ENCODE measurements around the gene CPNE5. TPM values are rescaled to one million over a fixed set of nuclear protein-coding genes. Genes with fewer than 3 reads are reported as not detected.

The CPNE5 gene
- polyA plus RNA-seq, 1 donor (not counting 4 experiments of a cell fraction or from before 2014, with no cell fraction given): 0.05 TPM

GRCh38 chr6:36758516-36759147 lies 80.6 kb downstream of the CPNE5 start:
- H3K9ac ChIP-seq (ENCODE audit: control insufficient read depth, extremely low read depth, insufficient read depth, low read length): no peak overlapping the region
- H3K9me1 ChIP-seq (ENCODE audit: control insufficient read depth, extremely low read depth, insufficient read depth, low read length): no peaks in the 10 kb centered on the region
- H3K27me3 ChIP-seq (ENCODE audit: control insufficient read depth, extremely low read depth, insufficient read depth, low read length): peaks cover 6% of the 10 kb centered on the region
- no peaks in the 10 kb centered on the region for H3K9me3 ChIP-seq (ENCODE audit: control insufficient read depth, low read depth, low read length)
- FAIRE-seq: no peak
- H2AFZ ChIP-seq (ENCODE audit: control insufficient read depth, low read length): no peak overlapping the region
- TF ChIP-seq CTCF (optimal IDR thresholded peaks at IDR 0.05 in 1 of 3, IDR thresholded peaks at IDR 0.05 in 1 of 3, conservative IDR thresholded peaks at IDR 0.05 in 1 of 3; ENCODE audit: extremely low read depth in 1 of 3, insufficient read depth in 2 of 3, low read length in 3 of 3) (no peak), EZH2 (IDR thresholded peaks at IDR 0.05; ENCODE audit: low read length) (no peak)
- peaks cover 31% of the 10 kb centered on the region for H3K4me1 ChIP-seq (ENCODE audit: control insufficient read depth, extremely low read depth, insufficient read depth, low read length)
- H3K27ac ChIP-seq (ENCODE audit: control insufficient read depth, insufficient read depth, low read length): no peak overlapping the region
- no peaks in the 10 kb centered on the region for H3K79me2 ChIP-seq (ENCODE audit: control insufficient read depth, insufficient read depth, low read length)
- H3K4me2 ChIP-seq (ENCODE audit: control insufficient read depth, extremely low read depth, insufficient read depth, low read depth, low read length): no peak overlapping the region
- H4K20me1 ChIP-seq (ENCODE audit: control insufficient read depth, extremely low read depth, insufficient read depth, low read length): no peaks in the 10 kb centered on the region
- no peak overlapping the region for H3K4me3 ChIP-seq (ENCODE audit: control insufficient read depth in 2 of 3, extremely low read depth in 1 of 3, insufficient read depth in 2 of 3, low read depth in 1 of 3, low read length in 3 of 3)
- H3K36me3 ChIP-seq (ENCODE audit: control insufficient read depth in 2 of 2, extremely low read depth in 1 of 2, insufficient read depth in 2 of 2, low read length in 2 of 2): no peaks in the 10 kb centered on the region
- no peak for DNase-seq (ENCODE audit: low read depth, low spot score)
- dilution Hi-C loops (cut with MboI; ENCODE audit: extremely low pct_ligation_motif_present, low sequenced_read_pairs): loop anchor here (10.0 kb wide), 1 partner anchor 144 kb away; no protein-coding TSS in a partner anchor

- no peak overlapping the region for H3K4me3 ChIP-seq (ENCODE audit: control insufficient read depth in 2 of 3, extremely low read depth in 1 of 3, insufficient read depth in 2 of 3, low read depth in 1 of 3, low read length in 3 of 3)
- no peaks in the 10 kb centered on the region for H4K20me1 ChIP-seq (ENCODE audit: control insufficient read depth, extremely low read depth, insufficient read depth, low read length)
- FAIRE-seq (no peak), DNase-seq (ENCODE audit: low read depth, low spot score) (no peak)
- H3K36me3 ChIP-seq (ENCODE audit: control insufficient read depth in 2 of 2, extremely low read depth in 1 of 2, insufficient read depth in 2 of 2, low read length in 2 of 2): no peaks in the 10 kb centered on the region
- H3K9me3 ChIP-seq (ENCODE audit: control insufficient read depth, low read depth, low read length): no peaks in the 10 kb centered on the region
- H3K4me2 ChIP-seq (ENCODE audit: control insufficient read depth, extremely low read depth, insufficient read depth, low read depth, low read length): no peak overlapping the region
- no peak overlapping the region for H2AFZ ChIP-seq (ENCODE audit: control insufficient read depth, low read length)
- no peaks in the 10 kb centered on the region for H3K9me1 ChIP-seq (ENCODE audit: control insufficient read depth, extremely low read depth, insufficient read depth, low read length)
- H3K4me1 ChIP-seq (ENCODE audit: control insufficient read depth, extremely low read depth, insufficient read depth, low read length): peaks cover 34% of the 10 kb centered on the region
- dilution Hi-C loops (cut with MboI; ENCODE audit: extremely low pct_ligation_motif_present, low sequenced_read_pairs): loop anchor here (10.0 kb wide), 1 partner anchor 143 kb away; no protein-coding TSS in a partner anchor
- TF ChIP-seq CTCF (optimal IDR thresholded peaks at IDR 0.05 in 1 of 3, IDR thresholded peaks at IDR 0.05 in 1 of 3, conservative IDR thresholded peaks at IDR 0.05 in 1 of 3; ENCODE audit: extremely low read depth in 1 of 3, insufficient read depth in 2 of 3, low read length in 3 of 3) (no peak), EZH2 (IDR thresholded peaks at IDR 0.05; ENCODE audit: low read length) (no peak)
- no peaks in the 10 kb centered on the region for H3K79me2 ChIP-seq (ENCODE audit: control insufficient read depth, insufficient read depth, low read length)
- no peak overlapping the region for H3K9ac ChIP-seq (ENCODE audit: control insufficient read depth, extremely low read depth, insufficient read depth, low read length)
- no peak overlapping the region for H3K27ac ChIP-seq (ENCODE audit: control insufficient read depth, insufficient read depth, low read length)
- peaks cover 6% of the 10 kb centered on the region for H3K27me3 ChIP-seq (ENCODE audit: control insufficient read depth, extremely low read depth, insufficient read depth, low read length)
These were observed 81.2 kb downstream of the CPNE5 start for GRCh38 chr6:36757943-36758508.

Measured in keratinocyte (primary cell).